AG08395 (cell line): ENCODE data around the gene GNGT2.

Source experiments
- DNase-seq: peaks from one replicate; pipeline ENCODE4 v3.0.0; 2012; ENCODE audit warnings: mixed read lengths, low spot score

Gene GNGT2

GRCh38 chr17:49210158-49211029 lies at the start of gene GNGT2, which contains the start of gene ABI3:
GNGT2 (minus strand) TSS chr17:49210574; CDS start chr17:49207422, 3,152 bp downstream.
ABI3 (plus strand) TSS chr17:49210707; CDS start chr17:49210725, 18 bp downstream.
- peak; percentile 40 for DNase-seq

GRCh38 chr17:49259663-49260010 lies 49.3 kb upstream of the GNGT2 start:
- DNase-seq: no peak

GRCh38 chr17:49258394-49258793 lies 48.0 kb upstream of the GNGT2 start:
- no peak for DNase-seq

GRCh38 chr17:49255125-49255524 lies 44.8 kb upstream of the GNGT2 start:
- DNase-seq: no peak

- no peak for DNase-seq
Measured at GRCh38 chr17:49254066-49254465, 43.7 kb upstream of the GNGT2 start.

- no peak for DNase-seq
Measured at GRCh38 chr17:49252148-49252695, 41.8 kb upstream of the GNGT2 start.

- DNase-seq: no peak
Measured at GRCh38 chr17:49249890-49250522, 39.6 kb upstream of the GNGT2 start.

- DNase-seq: peak; percentile 65
Measured at GRCh38 chr17:49249292-49249794, 39.0 kb upstream of the GNGT2 start.

- no peak for DNase-seq
Measured at GRCh38 chr17:49247944-49248343, 37.6 kb upstream of the GNGT2 start.

GRCh38 chr17:49244839-49245238 lies 34.5 kb upstream of the GNGT2 start:
- no peak for DNase-seq

GRCh38 chr17:49242813-49243212 lies 32.4 kb upstream of the GNGT2 start:
- DNase-seq: no peak

- DNase-seq: no peak
Measured at GRCh38 chr17:49241692-49242397, 31.5 kb upstream of the GNGT2 start.

GRCh38 chr17:49241040-49241439 lies 30.7 kb upstream of the GNGT2 start:
- DNase-seq: no peak

GRCh38 chr17:49240619-49241018 lies 30.2 kb upstream of the GNGT2 start:
- no peak for DNase-seq

- no peak for DNase-seq
Measured at GRCh38 chr17:49239963-49240362, 29.6 kb upstream of the GNGT2 start.

GRCh38 chr17:49235896-49236295 lies 25.5 kb upstream of the GNGT2 start:
- DNase-seq: no peak

- DNase-seq: no peak
Measured at GRCh38 chr17:49234509-49235080, 24.2 kb upstream of the GNGT2 start.

- no peak for DNase-seq
Measured at GRCh38 chr17:49231563-49231894, 21.2 kb upstream of the GNGT2 start.

GRCh38 chr17:49230636-49231562 lies 20.5 kb upstream of the GNGT2 start, which contains the start of gene PHOSPHO1:
PHOSPHO1 (minus strand) TSS chr17:49230787; CDS start chr17:49226691, 4,096 bp downstream.
- peak; percentile 97 for DNase-seq

- no peak for DNase-seq
Measured at GRCh38 chr17:49229805-49230600, 19.6 kb upstream of the GNGT2 start.
